GM12865 (cell line): ENCODE measurements around the gene PSRC1.

Experiments used
- DNase-seq: peaks from one replicate; pipeline ENCODE4 v3.0.0; 2010; ENCODE audit warnings: low read depth
- H3K4me3 ChIP-seq: 2 replicates; pipeline ENCODE4 v1.5.1; 2011; ENCODE audit warnings: mild to moderate bottlenecking, low read depth, low read length, control low read depth
- TF ChIP-seq, protein P1 (sequence below): IDR thresholded peaks from 2 replicates; pipeline ENCODE4 v1.5.1; 2011; ENCODE audit warnings: low read length, control low read depth, low read depth, inconsistent platforms; ENCODE audit not compliant: insufficient read depth; ENCODE audit errors: missing control alignments

PSRC1 gene

DNA sequence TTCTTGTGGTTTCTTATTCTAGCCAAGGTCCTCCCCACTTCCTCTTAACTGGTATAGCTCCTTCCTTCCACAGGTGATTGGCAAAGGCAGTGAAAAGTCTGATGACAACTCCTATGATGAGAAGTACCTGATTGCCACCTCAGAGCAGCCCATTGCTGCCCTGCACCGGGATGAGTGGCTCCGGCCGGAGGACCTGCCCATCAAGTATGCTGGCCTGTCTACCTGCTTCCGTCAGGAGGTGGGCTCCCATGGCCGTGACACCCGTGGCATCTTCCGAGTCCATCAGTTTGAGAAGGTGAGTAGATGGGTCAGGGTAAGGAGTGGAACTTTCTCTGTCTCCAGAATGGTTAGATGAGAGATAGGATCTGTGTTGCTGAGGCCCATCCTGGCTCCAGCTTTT, 47.8 kb downstream of the PSRC1 start:
- no peak for DNase-seq
- H3K4me3 ChIP-seq = no peak overlapping the region
- TF ChIP-seq, protein P1, sequence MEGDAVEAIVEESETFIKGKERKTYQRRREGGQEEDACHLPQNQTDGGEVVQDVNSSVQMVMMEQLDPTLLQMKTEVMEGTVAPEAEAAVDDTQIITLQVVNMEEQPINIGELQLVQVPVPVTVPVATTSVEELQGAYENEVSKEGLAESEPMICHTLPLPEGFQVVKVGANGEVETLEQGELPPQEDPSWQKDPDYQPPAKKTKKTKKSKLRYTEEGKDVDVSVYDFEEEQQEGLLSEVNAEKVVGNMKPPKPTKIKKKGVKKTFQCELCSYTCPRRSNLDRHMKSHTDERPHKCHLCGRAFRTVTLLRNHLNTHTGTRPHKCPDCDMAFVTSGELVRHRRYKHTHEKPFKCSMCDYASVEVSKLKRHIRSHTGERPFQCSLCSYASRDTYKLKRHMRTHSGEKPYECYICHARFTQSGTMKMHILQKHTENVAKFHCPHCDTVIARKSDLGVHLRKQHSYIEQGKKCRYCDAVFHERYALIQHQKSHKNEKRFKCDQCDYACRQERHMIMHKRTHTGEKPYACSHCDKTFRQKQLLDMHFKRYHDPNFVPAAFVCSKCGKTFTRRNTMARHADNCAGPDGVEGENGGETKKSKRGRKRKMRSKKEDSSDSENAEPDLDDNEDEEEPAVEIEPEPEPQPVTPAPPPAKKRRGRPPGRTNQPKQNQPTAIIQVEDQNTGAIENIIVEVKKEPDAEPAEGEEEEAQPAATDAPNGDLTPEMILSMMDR = no peak

DNA sequence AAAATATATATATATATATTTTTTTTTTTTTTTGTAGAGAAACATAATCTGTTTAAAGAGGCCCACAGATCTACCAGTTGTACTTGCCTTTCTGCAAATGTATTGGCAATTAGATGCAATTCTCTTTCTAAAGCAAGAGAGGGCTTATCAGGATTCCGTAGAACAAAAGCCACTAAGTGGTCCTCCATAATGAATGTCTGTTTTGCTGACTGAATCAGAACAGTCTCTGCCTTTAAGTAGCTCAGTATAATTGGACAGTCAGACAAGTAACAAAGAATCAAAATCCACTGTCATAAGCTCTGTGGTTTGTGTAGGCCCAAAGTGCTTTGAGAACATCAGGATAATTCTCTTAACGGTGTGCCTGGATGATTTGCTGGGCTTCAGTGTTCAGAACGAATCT, 51.9 kb downstream of the PSRC1 start:
- H3K4me3 ChIP-seq = no peak overlapping the region
- TF ChIP-seq, protein P1 = no peak
- no peak for DNase-seq
